ENCODE results near the gene EPYC.

EPYC gene

GRCh38 chr12:90958347-90958746 lies 46.4 kb downstream of the EPYC start:
- DNase-seq (ENCODE audit: low spot score): no peak

GRCh38 chr12:90954921-90955320 lies 49.9 kb downstream of the EPYC start, which contains the start of gene CCER1:
Gene CCER1 (minus strand): TSS chr12:90955176. CDS start chr12:90954742, 434 bp downstream.
- no peak for DNase-seq (ENCODE audit: low spot score)

- no peak for DNase-seq (ENCODE audit: low spot score)
Observed at GRCh38 chr12:90954428-90954827, 50.3 kb downstream of the EPYC start.

- DNase-seq (ENCODE audit: low spot score): peak; percentile 7
Observed at GRCh38 chr12:90953956-90954421, 50.8 kb downstream of the EPYC start.

GRCh38 chr12:90951432-90952105 lies 53.2 kb downstream of the EPYC start:
- no peak for DNase-seq (ENCODE audit: low spot score)

- no peak for DNase-seq (ENCODE audit: low spot score)
Observed at GRCh38 chr12:90947869-90948268, 56.9 kb downstream of the EPYC start.

- no peak for DNase-seq (ENCODE audit: low spot score)
Observed at GRCh38 chr12:90945070-90945649, 59.6 kb downstream of the EPYC start.

- no peak for DNase-seq (ENCODE audit: low spot score)
Observed at GRCh38 chr12:90943255-90943654, 61.5 kb downstream of the EPYC start.

GRCh38 chr12:90940872-90941499 lies 63.8 kb downstream of the EPYC start:
- DNase-seq (ENCODE audit: low spot score): no peak

GRCh38 chr12:90939382-90939781 lies 65.4 kb downstream of the EPYC start:
- DNase-seq (ENCODE audit: low spot score): no peak

- DNase-seq (ENCODE audit: low spot score): no peak
Observed at GRCh38 chr12:90938451-90938850, 66.3 kb downstream of the EPYC start.

- DNase-seq (ENCODE audit: low spot score): no peak
Observed at GRCh38 chr12:90937651-90938050, 67.1 kb downstream of the EPYC start.

GRCh38 chr12:90936230-90937005 lies 68.4 kb downstream of the EPYC start:
- no peak for DNase-seq (ENCODE audit: low spot score)

- DNase-seq (ENCODE audit: low spot score): no peak
Observed at GRCh38 chr12:90925562-90925961, 79.2 kb downstream of the EPYC start.

- DNase-seq (ENCODE audit: low spot score): no peak
Observed at GRCh38 chr12:90924406-90924805, 80.4 kb downstream of the EPYC start.

GRCh38 chr12:90922145-90922627 lies 82.6 kb downstream of the EPYC start:
- DNase-seq (ENCODE audit: low spot score): no peak

GRCh38 chr12:90921536-90921935 lies 83.2 kb downstream of the EPYC start:
- DNase-seq (ENCODE audit: low spot score): no peak

- DNase-seq (ENCODE audit: low spot score): no peak
Observed at GRCh38 chr12:90920222-90920621, 84.5 kb downstream of the EPYC start.

- DNase-seq (ENCODE audit: low spot score): no peak
Observed at GRCh38 chr12:90917431-90917830, 87.3 kb downstream of the EPYC start.

- DNase-seq (ENCODE audit: low spot score): no peak
Observed at GRCh38 chr12:90916516-90916915, 88.3 kb downstream of the EPYC start.

GRCh38 chr12:90915353-90915752 lies 89.4 kb downstream of the EPYC start:
- no peak for DNase-seq (ENCODE audit: low spot score)
